Measurements from ENCODE around the gene ADAMTS2.

DNA sequence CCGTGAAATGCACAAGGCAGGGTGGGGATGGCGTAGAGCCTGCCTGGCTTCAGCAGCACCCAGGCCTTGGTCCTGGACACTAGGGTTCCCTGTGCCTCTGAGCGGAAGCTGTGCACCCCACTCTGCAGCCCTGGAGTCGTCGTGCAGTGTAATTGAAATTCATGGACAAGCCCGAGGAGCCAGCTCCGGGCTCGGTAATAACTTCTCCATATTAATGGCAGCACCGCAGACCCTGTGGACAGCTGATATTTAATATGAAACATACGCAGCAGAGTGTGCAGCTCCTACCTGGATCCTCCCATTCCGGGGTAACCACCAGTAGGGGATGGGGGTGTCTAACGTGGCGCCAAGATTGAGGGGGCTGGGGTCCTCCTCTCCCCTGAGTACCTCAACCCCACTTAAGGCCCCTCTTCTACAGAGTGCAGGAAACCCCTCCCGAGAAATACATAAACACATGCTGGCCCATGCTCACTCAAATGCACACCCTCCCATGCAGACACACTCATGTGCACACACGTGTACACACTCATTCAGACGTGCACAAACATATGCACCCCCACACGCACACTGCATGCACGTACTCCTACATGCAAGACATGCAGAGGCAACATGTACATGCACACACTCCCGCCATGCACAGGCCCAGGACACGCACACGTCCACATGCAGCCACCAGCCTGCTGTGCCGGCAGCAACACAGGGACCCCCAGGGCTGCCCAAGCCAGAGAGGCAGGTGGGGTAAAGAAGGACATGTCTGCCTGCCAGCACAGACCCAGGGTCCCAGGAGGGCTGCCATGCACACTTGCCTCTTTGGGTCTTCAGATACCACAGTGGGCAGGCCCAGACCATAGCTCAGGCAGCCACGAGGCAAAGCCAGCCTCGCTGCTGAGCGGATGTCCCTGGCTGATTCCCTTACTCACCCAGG, 8.1 kb downstream of the ADAMTS2 start:
- TF ChIP-seq, protein P1, sequence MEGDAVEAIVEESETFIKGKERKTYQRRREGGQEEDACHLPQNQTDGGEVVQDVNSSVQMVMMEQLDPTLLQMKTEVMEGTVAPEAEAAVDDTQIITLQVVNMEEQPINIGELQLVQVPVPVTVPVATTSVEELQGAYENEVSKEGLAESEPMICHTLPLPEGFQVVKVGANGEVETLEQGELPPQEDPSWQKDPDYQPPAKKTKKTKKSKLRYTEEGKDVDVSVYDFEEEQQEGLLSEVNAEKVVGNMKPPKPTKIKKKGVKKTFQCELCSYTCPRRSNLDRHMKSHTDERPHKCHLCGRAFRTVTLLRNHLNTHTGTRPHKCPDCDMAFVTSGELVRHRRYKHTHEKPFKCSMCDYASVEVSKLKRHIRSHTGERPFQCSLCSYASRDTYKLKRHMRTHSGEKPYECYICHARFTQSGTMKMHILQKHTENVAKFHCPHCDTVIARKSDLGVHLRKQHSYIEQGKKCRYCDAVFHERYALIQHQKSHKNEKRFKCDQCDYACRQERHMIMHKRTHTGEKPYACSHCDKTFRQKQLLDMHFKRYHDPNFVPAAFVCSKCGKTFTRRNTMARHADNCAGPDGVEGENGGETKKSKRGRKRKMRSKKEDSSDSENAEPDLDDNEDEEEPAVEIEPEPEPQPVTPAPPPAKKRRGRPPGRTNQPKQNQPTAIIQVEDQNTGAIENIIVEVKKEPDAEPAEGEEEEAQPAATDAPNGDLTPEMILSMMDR (IDR thresholded peaks at IDR 0.05; ENCODE audit: borderline replicate concordance, extremely low read depth, low read length, poor library complexity, severe bottlenecking) = no peak
- TF ChIP-seq EZH2 (IDR thresholded peaks at IDR 0.05; ENCODE audit: borderline replicate concordance, low read depth, low read length, severe bottlenecking) = no peak

Measured in DND-41 (cell line).